ENCODE data around the gene CNTN5.

- no peak for TF ChIP-seq CTCF (IDR thresholded peaks at IDR 0.05)
- no peak for TF ChIP-seq EP300 (IDR thresholded peaks at IDR 0.05)
These were observed 760.3 kb downstream of the CNTN5 start for GRCh38 chr11:99781074-99781473.

All from suprapubic skin (tissue), 3 donors.